GM21723 (cell line): ENCODE measurements around the gene DSG1.
"Not testable (repeated sequence)": the region's sequence is repeated elsewhere in the genome, so short reads cannot be mapped to it uniquely, and the experiment has no call there.

Experiments
- ATAC-seq: cut with Tn5 transposase; IDR thresholded peaks from one replicate; pipeline ENCODE4 v1.9.1; 2021; ENCODE audit warnings: mild to moderate bottlenecking, moderate library complexity; ENCODE audit not compliant: unreplicated experiment

The DSG1 gene

DNA sequence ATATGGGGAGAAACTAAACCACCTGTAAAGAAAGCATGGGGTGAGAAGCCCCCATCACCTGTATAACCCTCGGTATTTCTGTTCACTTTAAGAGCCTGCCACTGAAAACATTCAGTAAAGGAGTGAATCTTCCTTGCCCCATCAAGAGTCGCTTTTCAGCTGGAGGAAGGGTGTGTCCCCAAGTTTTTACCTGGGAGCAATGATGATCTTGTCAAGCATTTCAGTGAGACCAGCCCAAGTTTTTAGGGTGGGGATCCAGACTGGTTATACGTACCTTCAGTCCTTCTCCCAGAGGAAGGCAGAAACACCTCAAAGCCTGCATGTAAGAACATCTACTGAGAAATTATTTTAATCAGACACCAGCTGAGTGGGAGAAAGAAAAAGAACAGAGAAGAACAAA is at the start of gene DSG1:
Gene DSG1 (plus strand): TSS at position 301 of the 400 bp plus-strand sequence. CDS start 141 bp downstream, outside the sequence.
- ATAC-seq: no peak

DNA sequence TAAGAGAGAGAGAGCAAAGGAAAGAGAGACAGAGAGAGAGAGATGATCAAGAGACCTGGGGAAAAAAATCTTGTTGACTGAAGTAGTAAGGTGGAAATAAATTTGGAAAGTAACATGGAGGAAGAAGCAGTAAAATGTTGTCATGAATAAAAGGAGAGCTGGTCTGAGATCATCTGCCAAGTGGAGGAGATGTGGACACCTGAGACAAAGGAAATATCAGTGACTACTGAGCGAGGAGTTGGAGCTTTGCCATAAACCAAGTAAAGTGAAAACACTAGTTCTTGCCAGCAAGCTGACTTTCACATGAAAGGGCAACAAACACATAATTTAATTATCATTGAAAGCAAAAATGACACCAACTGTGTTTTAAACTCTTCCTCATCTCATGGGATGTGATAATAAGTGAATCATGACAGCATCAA is 49.0 kb upstream of the DSG1 start:
- ATAC-seq: no peak

DNA sequence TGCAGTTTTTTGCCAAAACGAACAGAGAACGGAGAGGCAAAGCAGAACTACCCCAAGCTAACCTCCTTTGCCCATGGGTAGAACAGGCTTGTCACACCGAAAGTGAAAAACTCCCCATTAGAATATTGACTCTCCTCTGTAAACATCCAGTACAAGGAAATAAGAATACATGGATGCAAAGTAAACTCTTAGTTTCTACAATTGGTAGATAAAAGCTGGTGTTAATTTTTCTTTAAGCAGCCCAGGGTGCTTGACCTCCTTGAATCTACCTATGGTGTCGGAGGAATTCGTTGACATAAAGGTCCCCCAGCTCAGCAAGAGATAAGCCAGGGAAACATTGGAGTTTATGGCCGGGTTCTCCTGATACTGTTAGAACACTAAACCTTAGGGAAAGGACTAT is 48.4 kb upstream of the DSG1 start:
- no peak for ATAC-seq

DNA sequence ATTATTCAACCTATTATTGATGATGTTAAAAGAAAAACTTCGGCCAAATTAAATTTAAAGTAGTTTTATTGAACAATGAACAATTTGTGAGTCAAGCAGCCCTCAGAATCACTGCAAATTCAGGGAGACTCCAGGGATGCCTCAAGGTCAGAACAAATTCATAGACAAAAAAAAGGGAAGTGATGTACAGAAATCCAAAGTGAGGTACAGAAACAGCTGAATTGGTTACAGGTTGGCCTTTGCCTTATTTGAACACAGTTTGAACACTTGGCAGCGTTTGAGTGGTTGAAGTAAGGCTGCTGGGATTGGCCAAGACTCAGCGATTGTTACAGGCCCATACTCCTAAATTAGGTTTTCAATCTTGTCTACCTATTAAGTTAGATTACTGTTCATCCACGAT is 47.4 kb upstream of the DSG1 start:
- ATAC-seq: no peak

DNA sequence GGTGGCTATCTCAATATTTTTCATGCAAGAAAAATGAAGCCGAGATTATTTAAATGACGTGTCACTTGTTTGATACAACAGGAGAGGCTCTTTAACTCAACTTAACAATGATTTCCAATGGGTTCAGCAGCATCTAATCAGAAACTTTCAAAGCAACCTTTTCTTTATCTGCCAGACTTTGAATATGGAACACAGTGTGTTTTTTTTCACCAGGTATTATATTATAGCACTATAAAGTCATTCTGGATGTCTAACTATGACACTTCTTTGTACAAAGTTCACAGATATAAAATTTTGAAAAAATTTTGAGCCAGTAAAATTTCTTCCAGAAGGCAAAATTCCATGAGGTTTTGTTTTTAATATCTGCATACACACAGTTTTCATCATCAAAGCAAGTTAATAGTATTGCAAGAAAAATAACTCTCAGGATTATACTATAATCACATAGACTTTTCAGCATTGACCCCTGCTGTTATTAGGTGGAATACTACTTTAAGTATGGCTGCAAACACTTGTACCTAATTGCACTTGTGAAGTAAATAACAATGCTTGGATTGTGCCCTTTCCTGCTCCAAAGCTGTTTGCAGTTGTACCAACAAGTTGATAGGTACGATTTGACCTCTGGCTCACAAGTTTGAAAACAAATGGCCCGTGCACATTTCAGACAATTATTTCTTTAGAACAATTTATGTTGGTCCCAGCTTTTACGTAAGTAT is 44.0 kb upstream of the DSG1 start:
- ATAC-seq: no peak

DNA sequence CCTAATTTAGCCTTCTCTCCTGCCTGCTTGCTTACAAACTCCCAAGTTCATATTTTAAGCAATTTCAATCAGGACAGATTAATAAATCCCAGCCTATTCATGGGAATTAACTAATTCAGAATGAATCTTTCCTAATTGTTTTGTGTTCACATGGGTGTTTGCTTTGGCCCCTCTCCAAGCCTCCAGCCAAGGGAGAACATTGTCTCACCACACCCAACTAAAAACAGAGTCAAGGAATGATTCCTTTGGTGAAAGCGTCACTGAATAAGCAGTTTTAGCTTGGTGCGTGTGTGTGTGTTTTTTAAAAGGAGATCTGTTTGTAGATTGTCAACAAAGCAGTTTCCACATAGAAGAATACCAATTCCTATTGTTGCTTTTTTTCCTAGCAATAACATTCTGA is 43.0 kb upstream of the DSG1 start:
- ATAC-seq: no peak

DNA sequence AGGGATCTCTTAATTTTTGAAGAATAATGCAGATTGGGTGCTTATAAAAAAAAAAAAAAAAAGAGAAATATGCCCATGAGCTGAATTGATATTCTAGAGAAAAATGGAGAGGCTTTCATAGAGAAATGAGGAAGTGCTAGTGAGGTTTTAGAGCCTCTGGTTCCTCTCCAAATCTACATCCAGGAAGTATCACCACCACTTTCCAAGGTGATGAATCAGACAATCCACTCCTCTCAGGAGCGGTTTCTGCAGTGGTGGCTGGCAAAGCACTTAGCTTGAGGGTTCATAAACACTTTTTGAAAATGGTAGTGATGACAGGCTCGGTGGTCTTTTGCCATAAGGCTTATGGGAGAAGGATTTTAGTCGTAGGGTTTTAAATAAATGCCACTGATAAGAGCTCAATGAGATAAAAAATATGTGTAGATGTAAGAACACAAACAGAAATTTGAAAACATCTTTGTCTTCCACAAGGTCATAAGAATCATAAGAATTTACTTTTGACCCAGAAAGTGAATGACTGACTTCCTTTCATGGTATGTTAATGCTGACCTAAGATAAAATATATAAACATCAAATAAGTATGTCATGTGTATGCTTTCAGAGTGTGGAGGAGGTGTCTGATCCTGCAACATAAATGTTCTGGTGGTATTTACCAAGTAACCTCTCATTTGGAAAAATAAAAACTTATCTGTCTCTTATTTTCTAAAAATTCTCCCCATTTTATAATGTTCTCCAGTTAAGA is 42.1 kb upstream of the DSG1 start:
- ATAC-seq: no peak

DNA sequence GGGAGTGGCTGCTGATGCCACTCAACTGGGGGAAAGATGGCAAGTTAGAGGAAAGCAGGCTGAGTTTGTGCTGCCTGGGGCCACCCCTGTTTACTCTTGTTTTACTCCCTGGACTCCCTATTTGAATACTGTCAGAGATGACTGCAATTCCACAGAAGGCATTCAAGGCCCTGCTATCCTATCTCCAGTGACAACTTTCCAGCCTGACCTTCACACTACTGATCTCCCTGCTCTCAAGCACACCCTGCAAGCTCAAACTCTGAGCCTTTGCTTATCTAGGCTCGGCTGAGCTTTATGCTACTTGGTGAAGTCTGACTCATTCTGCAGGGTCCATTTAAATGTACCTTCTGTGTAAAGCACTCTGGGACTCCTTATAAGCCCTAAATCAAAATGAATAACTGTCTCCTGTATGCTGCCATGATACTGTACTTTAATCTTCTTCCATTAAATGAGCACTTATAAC is 39.3 kb upstream of the DSG1 start:
- no peak for ATAC-seq

DNA sequence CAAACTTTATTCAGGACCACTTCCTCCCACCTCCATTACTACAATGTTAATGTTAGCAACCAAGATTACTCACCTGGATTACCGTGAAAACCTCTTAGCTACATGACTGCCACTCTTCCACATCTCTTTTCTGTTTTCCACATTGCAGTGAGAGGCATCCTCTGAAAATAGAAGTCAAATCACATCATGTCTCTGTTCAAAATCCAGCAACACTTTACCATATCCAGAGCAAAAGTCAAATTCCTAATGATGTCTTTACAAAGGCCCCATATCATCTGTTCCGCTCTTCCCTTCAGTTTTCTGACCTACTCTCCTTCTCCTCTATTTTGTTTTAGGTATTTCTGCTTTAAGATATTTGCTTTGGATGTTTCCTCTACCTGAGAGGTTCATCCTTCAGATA is 37.5 kb upstream of the DSG1 start:
- ATAC-seq: no peak

DNA sequence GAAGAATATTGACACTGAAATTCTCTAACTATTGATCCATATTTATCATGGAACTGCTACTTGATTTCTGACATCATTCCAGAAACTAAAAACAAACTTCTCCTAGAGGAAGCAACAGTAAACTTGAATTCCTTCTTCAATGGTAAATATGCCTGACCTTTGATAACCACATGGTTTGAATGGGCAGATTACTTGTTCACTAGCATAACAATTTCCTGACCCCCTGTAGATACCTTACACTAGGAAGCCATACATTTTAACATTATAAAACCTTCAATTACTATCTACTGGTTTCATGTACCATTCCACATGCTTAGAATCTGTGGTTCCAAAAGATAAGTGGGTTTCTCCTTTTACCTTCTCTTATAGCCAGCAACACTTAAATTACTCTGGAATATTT is 36.5 kb upstream of the DSG1 start:
- no peak for ATAC-seq

DNA sequence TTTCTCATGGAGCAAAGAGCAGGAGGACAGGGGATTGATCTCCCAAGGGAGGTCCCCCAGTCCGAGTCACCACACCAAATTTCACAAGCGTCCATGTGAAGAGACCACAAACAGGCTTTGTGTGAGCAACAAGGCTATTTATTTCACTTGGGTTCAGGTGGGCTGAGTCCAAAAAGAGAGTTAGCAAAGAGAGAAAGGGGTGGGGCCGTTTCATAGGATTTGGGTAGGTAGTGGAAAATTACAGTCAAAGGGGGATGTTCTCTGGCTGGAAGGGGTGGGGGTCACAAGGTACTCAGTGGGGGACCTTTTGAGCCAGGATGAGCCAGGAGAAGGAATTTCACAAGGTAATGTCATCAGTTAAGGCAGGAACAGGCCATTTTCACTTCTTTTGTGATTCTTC is 28.5 kb upstream of the DSG1 start:
- not testable (repeated sequence) for ATAC-seq

DNA sequence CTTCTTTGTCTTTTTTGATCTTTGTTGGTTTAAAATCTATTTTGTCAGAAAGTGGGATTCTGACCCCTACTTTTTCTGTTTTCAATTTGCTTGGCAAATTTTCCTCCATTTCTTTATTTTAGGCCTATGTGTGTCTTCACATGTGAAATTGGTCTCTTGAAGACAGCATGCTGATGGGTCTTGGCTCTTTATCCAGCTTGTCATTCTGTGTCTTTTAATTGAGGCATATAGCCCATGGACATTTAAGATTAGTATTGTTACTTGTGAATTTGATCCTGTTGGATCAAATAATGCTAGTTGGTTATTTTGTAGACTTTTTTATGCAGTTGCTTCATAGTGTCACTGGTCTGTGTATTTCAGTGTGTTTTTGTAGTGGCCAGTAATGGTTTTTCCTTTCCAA is 26.3 kb upstream of the DSG1 start:
- ATAC-seq: no peak

DNA sequence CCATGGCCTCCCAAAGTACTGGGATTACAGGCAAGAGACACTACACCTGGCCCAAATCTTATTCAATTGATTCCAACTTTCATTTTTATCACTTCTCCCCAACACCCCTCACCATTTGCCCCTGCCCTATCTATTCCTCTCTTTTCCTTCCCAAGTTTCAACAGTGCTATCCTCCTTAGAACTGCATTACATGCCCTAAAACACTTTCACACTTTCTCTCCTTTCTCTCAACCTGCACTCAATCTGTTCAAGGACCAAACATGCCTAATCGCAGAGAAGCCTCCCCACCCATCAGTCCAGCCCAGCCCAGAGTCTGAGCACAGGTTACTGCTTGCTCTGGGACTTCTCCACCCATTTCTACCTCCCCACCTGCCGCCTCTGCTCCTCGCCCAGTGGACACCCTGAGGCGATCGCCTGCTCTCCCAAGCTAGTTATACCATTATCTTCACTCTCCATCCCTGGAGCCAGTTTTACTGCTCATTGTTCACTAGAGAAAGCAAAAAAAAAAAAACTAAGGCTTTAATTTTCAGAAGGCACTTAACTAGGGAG is 23.7 kb upstream of the DSG1 start:
- ATAC-seq: no peak

DNA sequence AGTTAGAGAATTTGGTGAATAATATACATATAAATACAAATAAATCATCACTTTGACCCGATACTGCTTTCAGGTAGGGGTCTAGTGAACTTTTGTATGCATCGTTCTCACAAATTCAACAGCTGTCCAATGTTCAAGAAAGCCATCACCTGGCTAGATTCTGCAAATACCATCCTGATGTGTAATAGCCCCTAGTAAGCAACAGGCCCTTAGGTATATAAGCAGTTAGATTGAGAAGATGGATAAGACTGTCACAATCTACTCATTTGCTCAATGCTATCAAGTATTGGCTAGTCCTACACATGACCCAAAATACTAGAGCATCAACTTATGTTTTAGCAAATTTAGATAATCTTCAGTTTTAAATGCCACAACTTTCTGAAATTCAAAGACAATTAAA is 20.7 kb upstream of the DSG1 start:
- no peak for ATAC-seq

DNA sequence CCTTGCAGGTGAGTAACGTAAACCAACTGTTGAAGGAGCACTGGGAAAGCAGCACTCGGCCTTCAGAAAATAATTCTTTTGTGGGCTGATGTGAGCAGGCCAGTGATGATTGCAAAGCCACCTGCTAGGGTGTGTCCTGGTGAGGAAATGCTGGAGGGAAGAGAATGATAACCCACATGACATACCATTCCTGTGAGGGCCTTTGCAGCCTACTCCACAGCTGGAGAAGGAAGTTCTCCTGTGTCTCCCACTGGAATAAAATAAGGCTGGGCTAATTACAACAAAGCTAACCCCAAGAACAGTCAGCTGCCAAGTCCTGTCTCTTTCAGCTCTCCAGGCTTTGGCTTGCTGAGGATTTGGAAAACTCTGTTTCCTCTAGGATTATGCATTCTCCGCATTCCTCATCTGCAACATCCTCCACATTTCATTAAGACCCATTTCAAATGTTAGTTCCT is 16.7 kb upstream of the DSG1 start:
- ATAC-seq: no peak

DNA sequence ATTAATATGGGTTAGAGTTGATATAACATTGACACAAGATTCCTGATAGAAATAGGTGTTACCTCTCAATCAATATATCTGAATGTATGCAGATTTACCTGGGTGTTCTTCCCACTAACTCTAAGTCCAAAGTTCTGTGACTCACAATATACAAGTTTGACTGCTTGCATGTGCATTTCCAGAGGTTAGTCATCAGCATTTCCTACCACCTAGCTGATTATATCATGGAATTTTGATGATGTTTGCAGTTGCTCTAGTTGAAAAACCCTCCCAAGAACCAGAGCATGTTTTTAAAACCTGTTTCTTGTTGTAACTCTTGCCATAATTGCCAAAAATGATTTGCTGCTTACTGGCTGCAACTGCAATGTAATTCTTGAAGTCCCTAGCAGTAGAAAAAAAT is 15.0 kb upstream of the DSG1 start:
- no peak for ATAC-seq

DNA sequence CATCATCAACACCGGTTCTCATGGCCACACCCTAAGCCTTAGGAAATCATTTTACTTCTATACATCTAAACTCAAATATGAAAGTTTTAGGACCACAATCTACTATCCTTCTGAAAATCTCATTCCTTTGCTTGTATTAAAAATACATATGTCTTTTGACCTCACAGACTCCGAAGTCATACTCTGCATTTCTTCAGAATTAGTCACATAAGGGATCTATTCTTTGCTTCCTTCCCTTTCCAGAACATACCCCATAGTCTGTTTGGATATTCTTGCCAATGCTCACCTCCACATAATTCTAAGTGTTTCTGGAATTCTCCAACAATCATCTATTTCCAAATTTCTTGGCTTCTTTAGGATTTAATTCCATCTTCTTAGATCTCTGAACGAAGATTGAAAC is 14.2 kb upstream of the DSG1 start:
- no peak for ATAC-seq

DNA sequence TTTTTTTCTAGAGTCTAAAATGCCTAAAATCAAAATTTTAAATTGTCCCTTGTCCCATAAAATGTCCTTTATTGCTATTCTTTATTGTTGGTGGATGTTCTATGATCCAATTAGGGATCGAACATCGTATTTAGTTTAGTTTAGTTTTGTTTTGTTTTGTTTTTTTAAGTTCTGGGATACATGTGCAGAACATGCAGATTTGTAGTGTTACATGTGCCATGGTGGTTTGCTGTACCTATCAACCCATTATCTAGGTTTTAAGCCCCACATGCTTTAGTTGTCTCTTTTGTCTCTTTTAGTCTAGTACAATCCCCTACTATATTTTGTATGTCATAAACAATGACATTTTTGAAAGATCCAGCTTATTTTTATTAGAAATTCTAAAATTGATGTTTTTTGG is 8.8 kb upstream of the DSG1 start:
- no peak for ATAC-seq

DNA sequence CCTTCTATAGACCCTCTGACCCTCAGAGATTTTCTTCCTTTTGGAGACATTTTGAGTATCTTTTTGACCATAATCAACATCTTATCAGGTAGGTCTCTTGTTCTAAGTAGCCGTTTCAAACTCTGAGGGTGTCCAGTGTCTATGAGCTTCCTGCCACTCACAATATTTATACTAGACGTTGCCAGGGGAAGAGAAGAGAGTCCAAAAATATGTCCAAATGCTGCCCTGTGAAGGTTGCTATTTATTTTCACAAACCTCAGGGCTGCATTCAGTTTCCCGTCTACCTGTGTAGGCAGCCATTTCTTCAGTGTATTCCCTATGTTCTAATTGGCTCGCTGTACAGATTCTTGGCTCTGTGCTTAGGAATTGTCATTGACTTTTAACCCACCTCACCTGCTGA is 986 bp upstream of the DSG1 start:
- ATAC-seq: no peak

DNA sequence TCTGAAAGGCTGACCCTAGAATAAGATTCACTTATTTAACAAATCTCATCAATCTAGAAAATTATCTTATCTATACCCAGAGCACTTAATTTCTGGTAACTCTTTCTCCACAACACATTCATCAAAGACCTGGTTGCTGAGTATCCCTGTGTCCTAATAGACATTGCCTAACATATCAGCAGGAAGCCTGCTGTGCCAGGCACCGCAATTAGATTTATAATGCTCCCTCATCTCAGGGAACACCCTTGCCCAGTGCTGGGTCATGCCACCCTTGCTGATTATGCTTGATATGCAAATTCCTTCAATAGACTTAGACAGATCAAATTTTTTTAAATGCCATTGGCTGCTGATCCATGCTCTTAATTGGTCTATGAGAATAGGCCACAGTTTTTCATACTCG is 3.8 kb downstream of the DSG1 start:
- ATAC-seq: no peak

DNA sequence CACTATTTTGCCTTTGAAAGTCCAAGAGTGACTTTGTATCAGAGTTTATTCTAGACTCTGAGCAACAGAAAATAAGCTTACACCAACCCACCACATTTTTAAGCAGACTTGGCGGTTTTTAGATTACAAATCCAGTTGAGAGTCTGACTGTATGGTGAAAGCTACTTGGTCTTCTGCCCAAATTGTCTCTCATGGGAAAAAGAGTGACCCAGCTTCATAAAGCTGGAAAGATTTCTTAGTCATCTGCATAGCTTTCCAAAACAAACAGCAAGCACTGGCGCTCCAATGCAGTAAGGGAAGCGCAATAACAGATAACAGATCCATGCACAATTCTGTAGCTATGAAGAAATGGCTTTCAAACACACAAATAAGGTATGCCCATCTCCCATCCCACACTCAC is 7.1 kb downstream of the DSG1 start:
- ATAC-seq: no peak

DNA sequence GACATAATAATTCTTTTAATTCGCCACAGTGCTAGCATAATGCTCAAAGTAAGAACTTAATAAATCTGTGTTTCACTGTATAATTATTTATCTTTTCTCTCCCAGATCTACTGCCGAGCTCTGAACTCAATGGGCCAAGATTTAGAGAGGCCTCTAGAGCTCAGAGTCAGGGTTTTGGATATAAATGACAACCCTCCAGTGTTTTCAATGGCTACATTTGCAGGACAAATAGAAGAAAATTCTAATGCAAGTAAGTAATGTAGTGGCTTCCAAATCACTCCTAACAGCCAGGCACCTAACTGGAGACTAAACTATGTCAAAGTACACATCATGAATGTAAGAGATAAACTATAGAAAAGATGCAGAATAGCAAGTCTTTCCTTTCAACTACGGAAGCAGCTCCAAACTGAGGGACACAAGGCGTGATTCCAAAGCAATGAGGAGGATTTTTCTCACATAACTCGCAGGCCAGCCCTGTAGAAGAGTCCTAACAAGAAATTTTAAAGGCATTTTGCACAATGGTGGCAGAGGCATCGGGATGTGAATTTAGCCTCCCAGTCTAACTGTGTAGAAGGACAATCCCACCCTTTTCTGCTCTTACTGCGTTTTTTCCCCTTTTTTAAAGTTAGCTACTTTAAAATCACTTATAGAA is 12.0 kb downstream of the DSG1 start:
- ATAC-seq: no peak
